GM10248 (cell line): ENCODE data around the gene EFNA5.

ENCODE experiments used
- CTCF ChIA-PET: fragments of 300-600 bp; sonication (Branson Sonifier 250); formaldehyde crosslinking; extraction: SDS; loops from one replicate; lab custom pipeline; 2021; ENCODE audit warnings: antibody characterized with exemption; lab: Yijun Ruan, JAX
- POLR2A ChIA-PET: fragments of 350-650 bp; sonication (Branson Sonifier 250); formaldehyde crosslinking; extraction: SDS; loops from one replicate; lab custom pipeline; 2020; ENCODE audit warnings: antibody characterized with exemption; lab: Yijun Ruan, JAX
- DNase-seq: peaks from one replicate; pipeline ENCODE4 v3.0.0; 2012; ENCODE audit errors: extremely low spot score
- TF ChIP-seq, protein P1 (sequence below): IDR thresholded peaks from 2 replicates; pipeline ENCODE4 v1.5.1; 2012; ENCODE audit warnings: mild to moderate bottlenecking, low read depth; ENCODE audit errors: extremely low read depth, missing control alignments, control extremely low read depth

Gene EFNA5

DNA sequence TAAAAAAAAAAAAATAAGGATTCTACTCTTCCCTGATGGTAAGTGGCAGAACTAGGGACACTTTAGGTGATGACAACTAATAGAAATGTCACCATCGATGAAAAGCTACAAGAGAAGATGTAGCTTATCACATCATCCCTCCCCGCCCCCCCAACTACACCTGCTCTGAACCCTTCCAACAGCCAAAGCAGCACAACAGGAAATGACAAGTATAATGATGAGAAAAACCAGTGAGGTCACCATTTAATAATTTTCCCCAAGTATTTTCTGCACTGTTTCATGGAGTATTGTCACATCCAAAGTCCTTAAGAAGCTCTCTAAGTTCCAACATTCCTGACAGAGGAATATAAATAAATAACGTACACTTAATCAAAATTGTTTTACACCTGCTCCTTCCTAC is 221.4 kb downstream of the EFNA5 start:
- TF ChIP-seq, protein P1, sequence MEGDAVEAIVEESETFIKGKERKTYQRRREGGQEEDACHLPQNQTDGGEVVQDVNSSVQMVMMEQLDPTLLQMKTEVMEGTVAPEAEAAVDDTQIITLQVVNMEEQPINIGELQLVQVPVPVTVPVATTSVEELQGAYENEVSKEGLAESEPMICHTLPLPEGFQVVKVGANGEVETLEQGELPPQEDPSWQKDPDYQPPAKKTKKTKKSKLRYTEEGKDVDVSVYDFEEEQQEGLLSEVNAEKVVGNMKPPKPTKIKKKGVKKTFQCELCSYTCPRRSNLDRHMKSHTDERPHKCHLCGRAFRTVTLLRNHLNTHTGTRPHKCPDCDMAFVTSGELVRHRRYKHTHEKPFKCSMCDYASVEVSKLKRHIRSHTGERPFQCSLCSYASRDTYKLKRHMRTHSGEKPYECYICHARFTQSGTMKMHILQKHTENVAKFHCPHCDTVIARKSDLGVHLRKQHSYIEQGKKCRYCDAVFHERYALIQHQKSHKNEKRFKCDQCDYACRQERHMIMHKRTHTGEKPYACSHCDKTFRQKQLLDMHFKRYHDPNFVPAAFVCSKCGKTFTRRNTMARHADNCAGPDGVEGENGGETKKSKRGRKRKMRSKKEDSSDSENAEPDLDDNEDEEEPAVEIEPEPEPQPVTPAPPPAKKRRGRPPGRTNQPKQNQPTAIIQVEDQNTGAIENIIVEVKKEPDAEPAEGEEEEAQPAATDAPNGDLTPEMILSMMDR: no peak
- no peak for DNase-seq
- ChIA-PET POLR2A (no interaction called here), CTCF (interaction anchor here (0.9 kb wide), 1 partner anchor 25 kb away, joined by 3 read pairs; no protein-coding TSS in a partner anchor)

- ChIA-PET CTCF (interaction anchor here (1.2 kb wide), 1 partner anchor 9 kb away, joined by 5 read pairs; no protein-coding TSS in a partner anchor), POLR2A (no interaction called here)
- no peak for DNase-seq
- TF ChIP-seq, protein P1: no peak
Observed at GRCh38 chr5:107447587-107447986, 223.2 kb downstream of the EFNA5 start.

DNA sequence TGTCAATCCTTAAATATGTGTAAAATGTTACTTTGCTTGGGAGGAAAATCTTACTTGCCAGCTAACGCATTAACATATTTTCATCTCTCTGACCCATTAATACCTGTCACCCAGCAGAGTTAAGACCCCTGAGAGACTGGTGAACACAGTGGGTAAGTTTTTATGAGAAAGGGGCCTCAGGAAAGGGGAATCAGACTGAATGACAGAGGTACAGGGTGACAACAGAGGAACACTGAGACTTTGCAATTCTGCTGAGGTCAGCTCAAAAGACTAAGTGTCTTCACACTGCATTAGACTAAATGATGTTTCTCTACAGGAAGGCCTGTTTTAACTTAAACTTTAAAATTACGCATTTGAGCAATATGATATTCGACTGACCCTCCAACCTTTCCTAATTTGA is 223.8 kb downstream of the EFNA5 start:
- no peak for DNase-seq
- CTCF ChIA-PET: interaction anchor here (1.2 kb wide), 1 partner anchor 9 kb away, joined by 5 read pairs; no protein-coding TSS in a partner anchor
- TF ChIP-seq, protein P1: no peak
- POLR2A ChIA-PET: no interaction called here

GRCh38 chr5:107444300-107444699 is 226.4 kb downstream of the EFNA5 start:
- TF ChIP-seq, protein P1: no peak
- CTCF ChIA-PET: interaction anchor here (1.2 to 1.3 kb wide), 2 partner anchors 8 to 10 kb away, joined by 3 to 4 read pairs; no protein-coding TSS in a partner anchor

GRCh38 chr5:107443897-107444296 is 226.8 kb downstream of the EFNA5 start:
- DNase-seq: no peak
- TF ChIP-seq, protein P1: no peak
- ChIA-PET CTCF (interaction anchor here (1.3 kb wide), 1 partner anchor 8 kb away, joined by 3 read pairs; no protein-coding TSS in a partner anchor), POLR2A (no interaction called here)

More at GRCh38 chr5:107444300-107444699, 226.4 kb downstream of the EFNA5 start:
- no peak for DNase-seq
- POLR2A ChIA-PET: no interaction called here

DNA sequence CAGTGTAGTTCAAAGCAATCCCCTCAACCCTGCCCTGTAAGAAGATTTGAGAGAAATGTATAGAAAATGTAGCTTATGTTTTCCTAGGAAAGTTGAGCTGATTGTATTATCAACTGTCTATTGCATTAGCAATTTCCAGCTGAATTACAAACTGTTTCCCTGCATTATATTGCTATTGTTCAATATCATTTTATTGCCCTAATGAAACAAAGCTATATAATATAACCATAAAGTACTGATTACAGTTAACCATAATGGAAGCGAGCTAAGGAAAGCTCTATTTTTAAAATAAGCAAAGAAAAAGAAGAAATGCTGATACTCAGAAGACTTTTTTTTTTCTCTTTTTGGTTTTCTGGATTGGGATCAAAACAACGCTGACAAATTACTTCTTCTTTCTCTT is 228.3 kb downstream of the EFNA5 start:
- ChIA-PET CTCF (interaction anchor here (0.9 to 2.1 kb wide), 6 partner anchors 9 to 130 kb away, joined by 3 to 6 read pairs (median 4); no protein-coding TSS in a partner anchor), POLR2A (no interaction called here)
- TF ChIP-seq, protein P1: no peak
- no peak for DNase-seq
